Measurements from ENCODE around the gene OR2B6.
"Not testable (repeated sequence)": the region's sequence is repeated elsewhere in the genome, so short reads cannot be mapped to it uniquely, and the experiment has no call there.

The OR2B6 gene

GRCh38 chr6:27940766-27941165 lies 16.3 kb upstream of the OR2B6 start:
- TF ChIP-seq, protein P1, sequence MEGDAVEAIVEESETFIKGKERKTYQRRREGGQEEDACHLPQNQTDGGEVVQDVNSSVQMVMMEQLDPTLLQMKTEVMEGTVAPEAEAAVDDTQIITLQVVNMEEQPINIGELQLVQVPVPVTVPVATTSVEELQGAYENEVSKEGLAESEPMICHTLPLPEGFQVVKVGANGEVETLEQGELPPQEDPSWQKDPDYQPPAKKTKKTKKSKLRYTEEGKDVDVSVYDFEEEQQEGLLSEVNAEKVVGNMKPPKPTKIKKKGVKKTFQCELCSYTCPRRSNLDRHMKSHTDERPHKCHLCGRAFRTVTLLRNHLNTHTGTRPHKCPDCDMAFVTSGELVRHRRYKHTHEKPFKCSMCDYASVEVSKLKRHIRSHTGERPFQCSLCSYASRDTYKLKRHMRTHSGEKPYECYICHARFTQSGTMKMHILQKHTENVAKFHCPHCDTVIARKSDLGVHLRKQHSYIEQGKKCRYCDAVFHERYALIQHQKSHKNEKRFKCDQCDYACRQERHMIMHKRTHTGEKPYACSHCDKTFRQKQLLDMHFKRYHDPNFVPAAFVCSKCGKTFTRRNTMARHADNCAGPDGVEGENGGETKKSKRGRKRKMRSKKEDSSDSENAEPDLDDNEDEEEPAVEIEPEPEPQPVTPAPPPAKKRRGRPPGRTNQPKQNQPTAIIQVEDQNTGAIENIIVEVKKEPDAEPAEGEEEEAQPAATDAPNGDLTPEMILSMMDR (conservative IDR thresholded peaks at IDR 0.05; ENCODE audit: control insufficient read depth, insufficient read depth, low read depth, low read length) = no peak
- H3K4me3 ChIP-seq (ENCODE audit: control insufficient read depth, low read depth, low read length) = no peak overlapping the region
- peak; percentile 2 for DNase-seq (ENCODE audit: low read depth)

DNA sequence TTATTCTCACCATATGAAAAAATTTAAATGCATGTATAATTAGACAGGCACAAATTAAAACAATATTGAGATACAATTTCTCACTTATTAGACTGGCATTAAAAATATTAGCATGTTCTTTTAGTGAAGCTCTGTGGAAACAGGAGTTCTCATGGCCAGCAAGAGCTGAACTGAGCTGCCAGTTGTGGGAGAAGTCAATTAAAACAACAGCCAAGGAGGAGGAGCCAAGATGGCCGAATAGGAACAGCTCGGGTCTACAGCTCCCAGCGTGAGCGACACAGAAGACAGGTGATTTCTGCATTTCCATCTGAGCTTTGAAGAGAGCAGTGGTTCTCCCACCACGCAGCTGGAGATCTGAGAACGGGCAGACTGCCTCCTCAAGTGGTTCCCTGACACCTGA lies 14.0 kb upstream of the OR2B6 start:
- H3K4me3 ChIP-seq (ENCODE audit: control insufficient read depth, low read depth, low read length); DNase-seq (ENCODE audit: low read depth): not testable (repeated sequence)

- TF ChIP-seq, protein P1 (conservative IDR thresholded peaks at IDR 0.05; ENCODE audit: control insufficient read depth, insufficient read depth, low read depth, low read length) = no peak
- no peak for DNase-seq (ENCODE audit: low read depth)
- H3K4me3 ChIP-seq (ENCODE audit: control insufficient read depth, low read depth, low read length) = no peak overlapping the region
Measured at GRCh38 chr6:27948237-27948636, 8.8 kb upstream of the OR2B6 start.

DNA sequence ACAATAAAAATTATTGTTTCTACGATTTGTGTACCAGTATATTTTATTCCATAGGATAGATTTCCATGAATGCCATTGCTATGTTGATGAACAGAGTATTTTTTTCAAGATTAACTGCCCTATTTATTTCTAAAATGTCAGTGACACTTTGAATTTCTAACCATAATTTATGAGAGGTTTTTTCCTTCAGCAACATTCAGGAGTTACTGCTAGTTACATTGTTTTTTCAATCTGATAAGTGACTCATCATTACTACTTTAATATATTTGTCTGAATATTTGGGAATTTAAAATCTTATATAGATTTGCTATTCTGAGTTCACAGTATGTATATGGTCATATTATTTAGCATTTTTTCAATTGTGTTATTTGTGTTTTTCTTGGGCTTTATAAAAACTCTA lies 6.0 kb upstream of the OR2B6 start:
- no peak overlapping the region for H3K4me3 ChIP-seq (ENCODE audit: control insufficient read depth, low read depth, low read length)
- TF ChIP-seq, protein P1 (conservative IDR thresholded peaks at IDR 0.05; ENCODE audit: control insufficient read depth, insufficient read depth, low read depth, low read length) = no peak
- no peak for DNase-seq (ENCODE audit: low read depth)

DNA sequence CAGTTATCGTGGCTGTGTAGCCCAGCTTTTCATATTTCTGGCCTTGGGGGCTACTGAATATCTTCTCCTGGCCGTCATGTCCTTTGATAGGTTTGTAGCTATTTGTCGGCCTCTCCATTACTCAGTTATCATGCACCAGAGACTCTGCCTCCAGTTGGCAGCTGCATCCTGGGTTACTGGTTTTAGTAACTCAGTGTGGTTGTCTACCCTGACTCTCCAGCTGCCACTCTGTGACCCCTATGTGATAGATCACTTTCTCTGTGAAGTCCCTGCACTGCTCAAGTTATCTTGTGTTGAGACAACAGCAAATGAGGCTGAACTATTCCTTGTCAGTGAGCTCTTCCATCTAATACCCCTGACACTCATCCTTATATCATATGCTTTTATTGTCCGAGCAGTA lies 475 bp downstream of the OR2B6 start:
- H3K4me3 ChIP-seq (ENCODE audit: control insufficient read depth, low read depth, low read length) = no peak overlapping the region
- no peak for DNase-seq (ENCODE audit: low read depth)
- TF ChIP-seq, protein P1 (conservative IDR thresholded peaks at IDR 0.05; ENCODE audit: control insufficient read depth, insufficient read depth, low read depth, low read length) = no peak

- DNase-seq (ENCODE audit: low read depth) = no peak
- no peak overlapping the region for H3K4me3 ChIP-seq (ENCODE audit: control insufficient read depth, low read depth, low read length)
- TF ChIP-seq, protein P1 (conservative IDR thresholded peaks at IDR 0.05; ENCODE audit: control insufficient read depth, insufficient read depth, low read depth, low read length) = no peak
Measured at GRCh38 chr6:27962506-27962905, 5.5 kb downstream of the OR2B6 start.

- TF ChIP-seq, protein P1 (conservative IDR thresholded peaks at IDR 0.05; ENCODE audit: control insufficient read depth, insufficient read depth, low read depth, low read length) = no peak
- DNase-seq (ENCODE audit: low read depth) = no peak
- no peak overlapping the region for H3K4me3 ChIP-seq (ENCODE audit: control insufficient read depth, low read depth, low read length)
Measured at GRCh38 chr6:27966044-27966443, 9.0 kb downstream of the OR2B6 start.

Data from fibroblast of mammary gland (primary cell).